ENCODE results near the gene RSPH10B. TPM values are rescaled to one million over a fixed set of nuclear protein-coding genes. Genes with fewer than 3 reads are reported as not detected.
"Not testable (repeated sequence)": the region's sequence is repeated elsewhere in the genome, so short reads cannot be mapped to it uniquely, and the experiment has no call there.

The RSPH10B gene
- total and polyA plus RNA-seq, 10 of the 15 experiments (the other 5 are each of a cell fraction or from before 2014, with no cell fraction given) = 0.03 TPM; not detected in 9

DNA sequence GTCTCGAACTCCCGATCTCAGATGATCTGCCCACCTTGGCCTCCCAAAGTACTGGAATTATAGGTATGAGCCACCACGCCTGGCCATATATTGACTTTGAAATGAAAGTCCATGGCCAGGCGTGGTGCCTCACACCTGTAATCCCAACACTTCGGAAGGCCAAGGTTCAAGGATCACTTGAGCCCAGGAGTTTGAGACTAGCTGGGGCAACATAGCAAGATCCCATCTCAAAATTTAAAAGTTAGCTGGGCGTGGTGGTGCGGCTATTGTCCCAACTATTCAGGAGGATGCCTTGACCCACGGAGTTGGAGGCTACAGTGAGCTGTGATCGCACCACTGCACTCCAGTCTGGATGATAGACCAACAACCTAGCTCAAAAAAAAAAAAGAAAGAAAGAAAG is 78.0 kb downstream of the RSPH10B start (continued):
- TF ChIP-seq IRF4 (IDR thresholded peaks at IDR 0.05; ENCODE audit: low read depth, low read length) (no peak), MTA2 (IDR thresholded peaks at IDR 0.05; ENCODE audit: low read depth) (no peak), JUNB (IDR thresholded peaks at IDR 0.05) (no peak), NRF1 (conservative IDR thresholded peaks at IDR 0.05; ENCODE audit: low read depth, low read length) (no peak), BACH1 (IDR thresholded peaks at IDR 0.05; ENCODE audit: borderline replicate concordance) (no peak), ZBED1 (IDR thresholded peaks at IDR 0.05; ENCODE audit: borderline replicate concordance) (no peak), ZNF24 (IDR thresholded peaks at IDR 0.05) (no peak), PAX8 (IDR thresholded peaks at IDR 0.05) (no peak), IKZF2 (IDR thresholded peaks at IDR 0.05) (no peak)
- TF ChIP-seq, protein P1, sequence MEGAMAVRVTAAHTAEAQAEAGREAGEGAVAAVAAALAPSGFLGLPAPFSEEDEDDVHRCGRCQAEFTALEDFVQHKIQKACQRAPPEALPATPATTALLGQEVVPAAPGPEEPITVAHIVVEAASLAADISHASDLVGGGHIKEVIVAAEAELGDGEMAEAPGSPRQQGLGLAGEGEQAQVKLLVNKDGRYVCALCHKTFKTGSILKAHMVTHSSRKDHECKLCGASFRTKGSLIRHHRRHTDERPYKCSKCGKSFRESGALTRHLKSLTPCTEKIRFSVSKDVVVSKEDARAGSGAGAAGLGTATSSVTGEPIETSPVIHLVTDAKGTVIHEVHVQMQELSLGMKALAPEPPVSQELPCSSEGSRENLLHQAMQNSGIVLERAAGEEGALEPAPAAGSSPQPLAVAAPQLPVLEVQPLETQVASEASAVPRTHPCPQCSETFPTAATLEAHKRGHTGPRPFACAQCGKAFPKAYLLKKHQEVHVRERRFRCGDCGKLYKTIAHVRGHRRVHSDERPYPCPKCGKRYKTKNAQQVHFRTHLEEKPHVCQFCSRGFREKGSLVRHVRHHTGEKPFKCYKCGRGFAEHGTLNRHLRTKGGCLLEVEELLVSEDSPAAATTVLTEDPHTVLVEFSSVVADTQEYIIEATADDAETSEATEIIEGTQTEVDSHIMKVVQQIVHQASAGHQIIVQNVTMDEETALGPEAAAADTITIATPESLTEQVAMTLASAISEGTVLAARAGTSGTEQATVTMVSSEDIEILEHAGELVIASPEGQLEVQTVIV (IDR thresholded peaks at IDR 0.05; ENCODE audit: borderline replicate concordance, partially characterized antibody) = no peak

DNA sequence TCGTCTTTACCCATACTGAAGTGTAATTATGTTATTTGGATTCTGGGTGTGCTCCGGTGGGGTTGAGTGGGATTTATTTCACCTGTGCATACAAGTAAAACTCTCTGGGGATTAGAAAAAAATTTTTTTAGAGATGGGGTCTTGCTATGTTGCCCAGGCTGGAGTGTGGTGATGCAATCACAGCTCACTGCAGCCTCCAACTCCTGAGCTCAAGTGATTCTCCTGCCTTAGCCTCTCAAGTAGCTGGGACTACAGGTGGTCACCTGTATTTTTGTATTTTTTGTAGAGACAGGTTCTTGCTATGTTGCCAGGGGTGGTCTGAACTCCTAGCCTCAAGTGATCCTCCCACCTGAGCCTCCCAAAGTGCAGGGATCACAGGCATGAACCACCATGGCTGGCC is 80.2 kb downstream of the RSPH10B start:
- H3K4me1 ChIP-seq (ENCODE audit: control insufficient read depth, insufficient read depth, low read length); SMC1A ChIA-PET (ENCODE audit: uncharacterized antibody, unreplicated experiment); H2AFZ ChIP-seq (ENCODE audit: control insufficient read depth, low read depth, low read length); ATAC-seq; BruUV-seq (replicated peaks); H3K36me3 ChIP-seq (ENCODE audit: control insufficient read depth in 2 of 2, insufficient read depth in 2 of 2, low read length in 1 of 2); H3K27me3 ChIP-seq (replicated peaks in 1 of 2; ENCODE audit: control insufficient read depth in 2 of 2, insufficient read depth in 2 of 2, low read length in 1 of 2); H3K79me2 ChIP-seq (ENCODE audit: control insufficient read depth, insufficient read depth, low read length); H3K4me2 ChIP-seq (ENCODE audit: control insufficient read depth, insufficient read depth); CTCF ChIA-PET; FAIRE-seq; H3K9ac ChIP-seq (ENCODE audit: control insufficient read depth, insufficient read depth, low read length); H3K9me3 ChIP-seq (replicated peaks; ENCODE audit: control insufficient read depth, insufficient read depth, low read length); H3K4me3 ChIP-seq; RAD21 ChIA-PET (ENCODE audit: unreplicated experiment); DNase-seq (ENCODE audit: low read depth, low spot score); in situ Hi-C loops (cut with MboI); H3K27ac ChIP-seq (ENCODE audit: control insufficient read depth, insufficient read depth); intact Hi-C loops (cut with micrococcal nuclease; ENCODE audit: unreplicated experiment); H4K20me1 ChIP-seq (ENCODE audit: control insufficient read depth, insufficient read depth); POLR2A ChIA-PET: not testable (repeated sequence)
- 50% methylated on average over 2 of the region's 2 CpGs for WGBS (ENCODE audit: insufficient coverage, insufficient replicate concordance, low lambda C conversion rate, missing lambda C conversion rate)

DNA sequence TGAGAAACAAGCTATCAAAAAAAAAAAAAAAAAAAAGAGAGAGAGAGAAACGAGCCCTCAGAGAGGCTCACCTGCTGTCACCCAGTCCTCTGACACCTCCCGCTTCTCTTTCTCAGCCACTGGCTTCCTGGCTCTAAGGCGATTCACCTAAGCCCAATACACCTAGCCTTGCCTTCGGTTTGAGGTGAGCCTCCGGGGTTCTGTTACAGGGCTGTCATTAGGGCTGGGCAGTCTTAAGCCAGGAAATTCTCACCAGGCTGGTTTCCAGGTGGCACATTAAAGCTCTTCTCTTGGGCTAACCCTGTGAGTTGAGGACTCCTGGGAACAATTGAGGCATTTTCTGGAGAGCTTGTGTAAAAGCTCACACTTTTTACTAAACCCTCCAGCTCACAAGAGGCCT is 82.5 kb downstream of the RSPH10B start:
- H3K9ac ChIP-seq (ENCODE audit: control insufficient read depth, insufficient read depth, low read length); CTCF ChIA-PET; H3K9me3 ChIP-seq (replicated peaks; ENCODE audit: control insufficient read depth, insufficient read depth, low read length); H3K79me2 ChIP-seq (ENCODE audit: control insufficient read depth, insufficient read depth, low read length); DNase-seq (ENCODE audit: low read depth, low spot score); H3K27me3 ChIP-seq (replicated peaks in 1 of 2; ENCODE audit: control insufficient read depth in 2 of 2, insufficient read depth in 2 of 2, low read length in 1 of 2); BruUV-seq (replicated peaks); H3K4me3 ChIP-seq; in situ Hi-C loops (cut with MboI); H4K20me1 ChIP-seq (ENCODE audit: control insufficient read depth, insufficient read depth); ATAC-seq; H3K4me1 ChIP-seq (ENCODE audit: control insufficient read depth, insufficient read depth, low read length); H3K27ac ChIP-seq (ENCODE audit: control insufficient read depth, insufficient read depth); RAD21 ChIA-PET (ENCODE audit: unreplicated experiment); H2AFZ ChIP-seq (ENCODE audit: control insufficient read depth, low read depth, low read length); POLR2A ChIA-PET; SMC1A ChIA-PET (ENCODE audit: uncharacterized antibody, unreplicated experiment); H3K4me2 ChIP-seq (ENCODE audit: control insufficient read depth, insufficient read depth); H3K36me3 ChIP-seq (ENCODE audit: control insufficient read depth in 2 of 2, insufficient read depth in 2 of 2, low read length in 1 of 2); FAIRE-seq; intact Hi-C loops (cut with micrococcal nuclease; ENCODE audit: unreplicated experiment): not testable (repeated sequence)
- WGBS (ENCODE audit: insufficient coverage, insufficient replicate concordance, low lambda C conversion rate, missing lambda C conversion rate) = 41% methylated on average over 5 of the region's 5 CpGs

DNA sequence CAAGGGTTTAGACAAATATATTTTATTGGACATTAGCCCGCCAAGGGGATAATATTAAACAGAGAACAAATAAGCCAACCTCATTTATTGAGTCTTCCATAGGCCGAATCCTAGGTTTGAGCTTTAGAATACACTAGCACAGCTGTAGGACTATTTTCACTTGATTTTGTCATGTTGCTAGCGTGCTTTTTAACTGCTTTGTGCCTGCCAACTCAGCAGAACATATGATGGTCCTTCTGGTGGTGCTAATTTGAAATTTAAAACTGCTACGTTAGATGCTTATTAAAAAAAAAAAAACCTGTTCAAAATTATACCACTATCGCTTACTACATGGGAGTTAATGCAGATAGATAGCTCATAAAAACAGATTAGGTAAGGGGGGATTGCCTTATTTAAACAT is 86.1 kb downstream of the RSPH10B start:
- H3K27ac ChIP-seq (ENCODE audit: control insufficient read depth, insufficient read depth); in situ Hi-C loops (cut with MboI); BruUV-seq (replicated peaks); H3K4me2 ChIP-seq (ENCODE audit: control insufficient read depth, insufficient read depth); H4K20me1 ChIP-seq (ENCODE audit: control insufficient read depth, insufficient read depth); SMC1A ChIA-PET (ENCODE audit: uncharacterized antibody, unreplicated experiment); H3K9ac ChIP-seq (ENCODE audit: control insufficient read depth, insufficient read depth, low read length); FAIRE-seq; intact Hi-C loops (cut with micrococcal nuclease; ENCODE audit: unreplicated experiment); H3K4me1 ChIP-seq (ENCODE audit: control insufficient read depth, insufficient read depth, low read length); H3K4me3 ChIP-seq; H3K36me3 ChIP-seq (ENCODE audit: control insufficient read depth in 2 of 2, insufficient read depth in 2 of 2, low read length in 1 of 2); RAD21 ChIA-PET (ENCODE audit: unreplicated experiment); H3K79me2 ChIP-seq (ENCODE audit: control insufficient read depth, insufficient read depth, low read length); H2AFZ ChIP-seq (ENCODE audit: control insufficient read depth, low read depth, low read length); POLR2A ChIA-PET; CTCF ChIA-PET; H3K9me3 ChIP-seq (replicated peaks; ENCODE audit: control insufficient read depth, insufficient read depth, low read length); DNase-seq (ENCODE audit: low read depth, low spot score); H3K27me3 ChIP-seq (replicated peaks in 1 of 2; ENCODE audit: control insufficient read depth in 2 of 2, insufficient read depth in 2 of 2, low read length in 1 of 2); ATAC-seq: not testable (repeated sequence)
- WGBS (ENCODE audit: insufficient coverage, insufficient replicate concordance, low lambda C conversion rate, missing lambda C conversion rate) = 33% methylated on average over 5 of the region's 5 CpGs

Data from GM12878 (cell line).